Colon (tissue), 2 donors: Measurements from ENCODE around the gene MAP4K4.

Experiments
- FAIRE-seq: peaks from 2 replicates; lab custom pipeline; 2012; peaks lifted over from hg19 to GRCh38; lab: Jason Lieb, UNC
- donor health status: control.
- donor health status: control.

Gene MAP4K4

GRCh38 chr2:101723371-101724124 lies 26.0 kb downstream of the MAP4K4 start:
- FAIRE-seq, result no peak

DNA sequence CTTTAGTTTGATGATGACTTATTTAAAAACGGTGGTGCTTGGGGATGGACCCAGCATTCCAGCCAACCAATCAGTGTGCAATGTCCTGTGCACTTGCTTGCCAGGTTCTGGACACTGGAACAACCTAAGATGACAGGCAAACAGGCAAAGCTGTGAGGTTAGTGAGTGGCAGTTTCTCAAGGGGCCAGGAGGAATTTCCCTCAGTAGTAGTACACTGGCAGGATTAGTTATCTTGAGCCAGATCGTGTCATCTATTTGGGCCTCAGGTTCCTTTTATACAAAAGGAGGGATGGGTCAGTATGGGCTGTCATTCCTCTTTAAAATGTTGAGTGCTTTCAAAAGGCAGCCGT lies 26.6 kb downstream of the MAP4K4 start:
- no peak for FAIRE-seq

DNA sequence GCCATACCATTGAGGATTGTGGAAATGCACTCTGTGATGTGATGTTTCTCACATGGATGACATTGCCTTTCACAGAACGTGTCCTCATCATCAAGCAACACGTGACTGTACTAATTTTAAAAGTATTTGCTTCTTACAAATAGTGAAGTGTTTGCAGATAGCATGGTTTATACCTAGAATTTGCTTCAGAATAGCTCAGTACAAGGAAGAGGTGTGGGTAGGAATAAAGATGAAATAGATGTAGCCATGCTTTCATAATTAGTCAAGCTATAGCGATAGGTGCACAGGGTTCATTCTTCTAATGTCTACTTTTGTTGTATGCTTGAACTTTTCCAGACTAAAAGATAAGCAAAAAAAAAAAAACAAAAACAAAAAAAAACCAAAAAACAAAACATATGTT lies 27.5 kb downstream of the MAP4K4 start:
- no peak for FAIRE-seq

DNA sequence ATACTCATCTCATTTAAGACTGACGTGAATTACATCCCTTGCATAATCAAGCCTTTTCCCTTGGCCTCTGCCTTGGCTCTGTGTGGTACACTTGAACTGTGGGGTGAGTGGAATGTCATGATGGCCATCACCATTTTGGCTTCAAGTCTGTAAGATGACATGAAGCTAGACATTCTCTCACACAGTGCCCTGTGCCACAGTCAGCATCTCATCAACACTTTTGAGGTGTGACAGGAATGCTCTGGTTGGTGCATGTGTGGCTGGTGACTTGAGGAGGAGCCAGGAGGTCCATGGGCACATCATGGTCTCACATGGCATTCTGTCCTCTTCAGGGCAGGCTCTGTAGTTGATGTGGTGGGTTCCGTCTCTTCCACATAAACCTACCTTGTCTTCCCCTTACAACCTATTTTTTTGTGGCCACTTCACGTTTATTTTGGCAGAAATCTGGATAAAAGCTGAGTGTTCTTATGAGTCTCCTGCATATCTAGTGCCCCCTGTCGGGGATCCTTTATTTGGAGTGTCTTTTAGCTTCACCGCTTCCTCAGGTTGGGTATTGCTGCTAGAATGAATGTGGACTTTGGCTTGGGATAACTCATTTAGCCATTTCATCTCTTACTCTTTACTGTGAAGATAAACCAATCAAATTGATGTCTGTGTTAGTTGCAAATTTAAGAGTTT lies 28.1 kb downstream of the MAP4K4 start:
- no peak for FAIRE-seq

- FAIRE-seq, result no peak
These were observed 31.4 kb downstream of the MAP4K4 start for GRCh38 chr2:101728865-101729264.

DNA sequence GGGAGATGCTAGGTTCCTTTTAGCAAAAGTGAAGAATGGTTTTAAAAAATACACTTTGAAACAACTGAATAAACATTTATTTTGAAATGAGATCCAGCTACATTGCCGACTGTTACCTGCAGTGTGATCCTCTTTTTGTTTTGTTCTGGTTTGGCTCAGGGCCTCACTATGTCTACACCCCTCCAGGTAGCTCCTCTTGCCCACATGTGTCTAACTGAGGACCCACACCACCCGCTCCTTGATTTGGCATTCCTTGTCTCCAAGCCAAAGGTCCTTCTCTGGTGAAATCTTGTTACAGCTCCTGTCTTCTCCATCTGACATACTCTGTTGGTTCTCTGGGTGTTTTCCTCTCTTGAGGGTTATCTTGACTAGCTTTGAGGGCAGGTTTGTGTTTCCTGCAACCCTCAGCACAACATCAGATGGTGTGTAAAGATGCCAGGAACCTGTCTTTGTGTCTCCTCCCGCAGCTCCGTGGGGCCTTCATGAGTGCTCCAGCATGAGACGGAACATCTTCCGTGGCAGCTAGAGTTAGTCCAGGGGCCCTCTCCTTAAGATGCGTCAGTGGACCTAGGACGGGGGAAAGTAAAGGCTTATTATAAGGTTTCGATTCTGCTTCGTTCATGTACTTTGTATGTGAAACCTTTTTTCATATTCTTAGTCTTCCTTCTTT lies 32.1 kb downstream of the MAP4K4 start:
- no peak for FAIRE-seq

GRCh38 chr2:101731221-101732054 lies 33.9 kb downstream of the MAP4K4 start:
- FAIRE-seq, result no peak

GRCh38 chr2:101732199-101732598 lies 34.7 kb downstream of the MAP4K4 start:
- no peak for FAIRE-seq

DNA sequence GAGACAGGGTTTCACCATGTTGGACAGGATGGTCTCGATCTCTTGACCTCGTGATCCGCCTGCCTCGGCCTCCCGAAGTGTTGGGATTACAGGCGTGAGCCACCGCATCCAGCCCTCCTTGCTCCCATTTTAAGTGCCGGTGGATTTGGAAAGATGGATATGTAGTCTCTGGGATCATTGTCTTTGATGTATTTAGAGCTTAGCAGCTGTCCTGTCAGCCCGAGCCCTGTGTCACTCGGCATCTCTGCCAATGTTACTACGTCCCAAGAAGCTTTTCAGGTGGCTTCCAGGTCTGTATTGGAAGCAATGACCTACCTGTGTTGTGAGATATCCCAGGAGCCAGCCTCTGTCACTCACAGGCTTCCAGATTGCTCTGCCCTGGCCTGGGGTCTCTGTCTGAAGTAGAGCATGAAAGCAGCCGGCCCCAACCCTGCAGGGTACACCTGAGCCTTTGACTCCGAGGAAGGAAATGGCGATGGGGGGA lies 35.3 kb downstream of the MAP4K4 start:
- FAIRE-seq, result no peak

GRCh38 chr2:101733257-101733993 lies 35.9 kb downstream of the MAP4K4 start:
- no peak for FAIRE-seq

DNA sequence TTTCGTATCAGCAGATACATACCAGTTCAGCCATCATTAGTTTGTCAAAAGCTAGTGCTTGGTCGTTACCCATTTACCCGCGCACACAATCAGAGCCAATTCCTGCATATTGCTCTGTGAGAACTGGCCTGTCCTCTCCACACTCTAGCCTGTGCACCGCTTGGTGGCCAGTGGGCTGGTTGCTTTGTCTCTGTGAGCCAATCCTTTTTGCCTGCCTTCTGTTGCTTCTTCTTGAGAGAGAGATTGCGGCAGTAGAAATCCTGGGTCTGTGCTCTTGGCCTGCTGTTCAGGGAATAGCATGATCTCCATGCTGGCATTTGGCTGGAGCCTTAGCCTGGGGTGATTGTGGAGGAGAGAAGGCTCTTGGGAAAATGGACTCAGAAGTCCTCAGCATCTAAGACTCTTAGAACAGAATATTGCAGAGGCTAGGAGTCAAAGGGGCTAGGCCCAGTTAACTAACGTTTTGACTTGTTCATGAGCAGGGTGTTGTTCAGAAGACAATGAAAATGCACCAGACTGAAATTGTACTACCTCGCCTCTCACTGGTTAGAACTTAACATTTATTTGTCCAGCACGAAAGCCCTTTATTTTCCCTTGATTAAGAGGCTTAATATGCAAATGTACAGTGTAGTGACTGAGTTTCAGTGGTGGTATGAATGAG lies 37.1 kb downstream of the MAP4K4 start:
- no peak for FAIRE-seq

- FAIRE-seq, result no peak
These were observed 37.6 kb downstream of the MAP4K4 start for GRCh38 chr2:101735166-101735533.

- FAIRE-seq, result no peak
These were observed 38.7 kb downstream of the MAP4K4 start for GRCh38 chr2:101736233-101736632.

- FAIRE-seq, result no peak
These were observed 39.4 kb downstream of the MAP4K4 start for GRCh38 chr2:101736861-101737291.

DNA sequence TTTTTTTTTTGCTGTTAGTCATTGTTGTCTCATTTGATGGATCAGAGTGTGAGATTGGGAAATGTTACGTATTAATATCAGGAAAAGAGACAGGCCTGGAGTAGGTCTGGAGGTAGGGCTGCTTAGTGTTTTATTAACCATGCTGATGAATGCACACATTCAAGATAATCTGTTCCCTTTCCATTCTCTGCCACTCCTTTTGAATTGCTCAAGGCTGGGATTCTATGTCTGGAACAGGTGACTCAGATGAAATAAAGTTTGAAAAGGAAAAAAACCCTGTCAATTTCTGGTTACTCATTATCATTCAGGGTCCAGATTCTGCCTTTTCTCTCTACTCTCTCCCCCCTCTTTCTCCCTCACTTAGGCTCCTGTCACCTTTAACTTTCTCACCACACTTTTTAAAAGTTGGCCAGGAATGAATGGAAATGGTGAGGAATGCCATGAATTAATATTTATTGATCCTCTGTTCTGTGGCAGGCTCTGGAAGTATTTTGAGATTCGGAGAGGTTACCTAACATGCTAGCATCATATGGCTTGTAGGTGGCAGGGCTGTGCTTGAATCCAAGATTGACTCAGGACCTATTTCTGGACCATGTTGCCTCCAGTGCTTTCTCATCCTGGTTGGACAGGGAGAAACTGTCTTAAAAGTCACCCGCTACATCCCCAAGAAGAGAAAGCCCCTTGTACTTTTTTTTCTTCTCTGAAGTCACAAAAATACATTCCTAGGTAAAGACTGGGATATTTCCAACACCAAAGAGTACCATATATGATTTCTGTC lies 40.2 kb downstream of the MAP4K4 start:
- no peak for FAIRE-seq

GRCh38 chr2:101738649-101739048 lies 41.1 kb downstream of the MAP4K4 start:
- FAIRE-seq, result no peak

GRCh38 chr2:101740555-101740964 lies 43.1 kb downstream of the MAP4K4 start:
- FAIRE-seq, result no peak

DNA sequence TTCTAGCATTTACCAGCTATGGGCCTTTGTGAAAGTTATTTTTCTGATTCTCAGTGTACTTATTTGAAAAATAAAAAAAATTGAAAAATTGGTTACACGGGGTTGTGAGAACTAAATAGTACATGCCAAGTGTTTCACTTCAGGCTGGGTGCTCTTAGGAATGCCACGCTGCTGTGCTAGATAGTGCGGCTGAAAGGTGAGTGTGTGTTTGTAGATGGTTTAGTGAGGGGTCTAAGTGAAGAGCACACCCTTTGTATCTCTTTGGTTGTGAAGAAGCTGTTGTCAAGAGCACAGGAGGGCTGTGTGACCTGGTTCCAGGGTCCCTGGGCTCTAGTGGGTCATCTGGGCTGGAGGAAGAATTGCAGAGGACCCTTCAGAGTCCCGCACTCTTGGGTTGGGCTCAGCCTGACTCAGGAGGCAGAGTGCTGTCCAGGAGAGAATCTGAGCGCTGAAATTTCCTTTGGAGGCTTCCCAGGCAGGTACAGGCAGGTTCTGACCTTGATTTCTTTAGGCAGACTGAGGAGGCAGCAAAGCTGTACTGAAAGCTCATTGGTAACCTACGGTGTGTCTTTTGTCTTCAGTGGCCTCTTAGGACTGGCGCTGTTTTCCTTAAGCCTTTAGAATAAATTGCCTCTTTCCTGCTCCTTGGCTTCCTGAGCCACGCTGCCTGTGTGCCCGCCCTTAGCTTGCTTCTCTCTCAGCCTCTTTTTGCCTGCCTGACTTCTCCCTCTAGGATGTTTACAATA lies 44.4 kb downstream of the MAP4K4 start:
- no peak for FAIRE-seq

- FAIRE-seq, result no peak
These were observed 45.0 kb downstream of the MAP4K4 start for GRCh38 chr2:101742547-101742946.

DNA sequence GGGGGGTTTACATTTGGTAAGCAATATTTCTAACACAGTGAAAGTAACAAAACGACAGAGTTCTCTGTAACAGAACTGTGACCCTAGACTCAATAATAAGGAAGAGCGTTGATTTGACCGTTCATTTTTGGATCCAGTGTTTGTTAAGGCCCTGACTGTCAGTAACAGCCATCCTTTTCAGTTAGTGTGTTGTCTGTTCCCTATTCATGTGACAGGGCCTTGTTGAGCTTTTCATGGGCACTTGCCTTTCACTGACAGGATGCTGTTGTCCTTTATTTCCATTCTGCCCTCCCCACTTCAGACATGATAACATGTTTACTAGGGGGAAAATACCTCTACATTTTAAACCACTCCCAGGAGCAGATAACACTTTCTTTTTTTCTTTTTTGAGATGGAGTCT lies 45.8 kb downstream of the MAP4K4 start:
- no peak for FAIRE-seq
